ENCODE measurements around the gene HRAS. TPM values are rescaled to one million over a fixed set of nuclear protein-coding genes. Genes with fewer than 3 reads are reported as not detected.

HRAS gene
- total RNA-seq, 1 donor from 2014 or later, result 57.0 TPM

DNA sequence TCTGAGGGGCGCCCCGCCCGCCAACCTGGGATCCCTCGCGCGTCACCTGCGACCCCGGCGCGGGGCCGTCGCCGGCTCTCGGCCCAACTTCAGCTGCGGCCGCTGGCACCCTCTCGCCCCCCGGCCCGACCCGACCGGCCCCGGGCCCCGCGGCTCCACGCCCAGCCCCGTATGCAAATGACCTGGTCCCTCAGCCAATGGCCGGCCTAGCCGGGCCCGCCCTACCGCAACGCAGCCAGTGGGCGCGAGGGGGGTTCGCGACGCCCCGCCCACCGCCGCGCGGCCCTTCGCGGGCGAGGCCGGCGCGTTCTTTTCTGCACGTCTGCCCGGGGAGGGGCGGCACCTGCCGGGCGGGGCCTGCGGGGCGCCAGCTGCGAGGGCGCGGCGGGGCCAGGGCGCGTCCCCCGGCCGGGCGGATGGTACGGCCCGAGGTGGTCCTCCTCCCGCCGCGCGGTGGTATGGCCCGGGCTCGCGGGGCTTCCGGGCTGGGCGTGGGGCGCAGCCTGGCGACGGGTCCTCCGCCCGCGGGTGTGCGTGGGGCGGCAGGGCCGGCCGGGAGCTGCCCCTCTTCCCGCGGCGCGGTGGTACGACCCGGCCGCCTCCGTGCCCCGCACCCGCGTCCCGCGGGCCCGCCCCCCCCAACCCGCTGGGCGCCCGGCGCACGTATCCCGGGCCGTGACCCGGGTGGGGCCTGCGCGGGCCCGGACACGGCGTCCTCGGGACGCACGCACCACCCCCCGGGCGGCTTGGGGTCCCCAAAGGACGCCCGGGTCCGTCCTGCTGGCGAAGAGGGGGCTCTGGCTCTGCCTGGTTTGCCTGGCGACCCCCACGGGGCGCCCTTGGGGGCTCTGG is 33.2 kb upstream of the HRAS start:
- intact Hi-C loops (cut with micrococcal nuclease), result loop anchor here (1.0 to 5.0 kb wide), 4 partner anchors 8 to 361 kb away; partner anchors contain the start of genes BET1L, DEAF1, LMNTD2 and PHRF1

DNA sequence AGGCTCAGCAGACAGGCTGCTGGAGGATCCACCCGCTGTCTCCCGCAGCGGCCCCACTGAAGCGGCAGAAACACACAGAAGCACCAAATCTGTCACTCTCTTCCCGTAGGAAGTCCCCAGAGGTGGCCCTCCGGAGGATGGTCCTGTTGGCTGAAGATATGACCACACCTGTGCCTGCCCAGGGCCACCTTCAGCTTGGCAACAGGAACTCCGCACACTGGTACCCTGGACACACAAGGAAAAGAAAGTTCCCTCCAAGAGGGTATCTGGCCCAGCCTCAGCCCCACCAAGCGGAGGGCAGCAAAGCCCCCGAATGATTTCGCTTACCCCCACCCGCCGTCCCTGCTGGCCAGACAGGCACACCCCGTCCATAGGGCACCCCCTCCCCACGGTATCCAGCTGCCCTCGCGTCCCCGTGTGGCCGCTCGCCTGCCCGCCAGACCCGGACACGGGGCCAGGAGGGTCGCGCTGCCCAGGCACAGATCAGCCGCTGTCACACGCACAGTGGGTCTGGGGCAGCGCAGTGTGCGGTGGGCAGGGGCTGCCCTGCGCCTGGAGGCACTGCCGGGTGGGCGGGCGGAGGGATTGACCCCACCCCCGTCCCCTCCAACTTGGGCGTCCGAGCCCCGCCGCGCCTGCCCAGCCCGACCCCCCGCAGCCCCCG is 32.4 kb upstream of the HRAS start:
- intact Hi-C loops (cut with micrococcal nuclease), result loop anchor here (1.0 to 5.0 kb wide), 4 partner anchors 7 to 360 kb away; partner anchors contain the start of genes BET1L, DEAF1, LMNTD2 and PHRF1

DNA sequence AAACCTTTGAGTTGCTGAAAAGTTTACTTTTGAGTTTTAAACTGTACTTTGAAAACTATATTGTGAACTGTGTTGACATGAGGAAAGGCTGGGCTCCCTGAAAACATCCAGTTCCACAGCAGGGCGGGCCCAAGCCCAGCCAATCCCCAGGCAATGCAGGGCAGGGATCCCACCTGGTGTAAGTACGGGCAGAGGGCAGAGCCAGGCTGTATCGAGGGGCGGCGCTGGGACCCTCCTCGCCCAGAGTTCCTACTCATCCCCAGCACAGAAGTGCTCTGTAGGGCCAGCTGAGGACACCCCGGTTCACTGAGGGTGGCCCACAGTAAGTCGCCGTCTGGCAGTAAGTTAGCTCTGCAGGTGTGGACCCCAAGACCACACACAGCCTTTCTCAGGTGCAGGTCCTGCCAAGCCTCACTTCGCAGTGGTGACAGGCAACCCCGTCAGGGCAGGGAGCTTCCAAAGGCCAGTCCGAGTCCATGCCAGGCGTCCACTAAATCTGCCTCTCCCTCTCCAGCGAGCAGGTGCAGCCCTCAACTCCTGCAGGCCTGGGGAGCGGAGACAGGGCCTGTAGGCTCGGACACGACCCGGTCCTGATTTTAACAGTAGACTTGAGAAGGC is 31.7 kb upstream of the HRAS start:
- intact Hi-C loops (cut with micrococcal nuclease), result loop anchor here (5.0 kb wide), 1 partner anchor 360 kb away; the partner anchor contains the start of genes BET1L and RIC8A

DNA sequence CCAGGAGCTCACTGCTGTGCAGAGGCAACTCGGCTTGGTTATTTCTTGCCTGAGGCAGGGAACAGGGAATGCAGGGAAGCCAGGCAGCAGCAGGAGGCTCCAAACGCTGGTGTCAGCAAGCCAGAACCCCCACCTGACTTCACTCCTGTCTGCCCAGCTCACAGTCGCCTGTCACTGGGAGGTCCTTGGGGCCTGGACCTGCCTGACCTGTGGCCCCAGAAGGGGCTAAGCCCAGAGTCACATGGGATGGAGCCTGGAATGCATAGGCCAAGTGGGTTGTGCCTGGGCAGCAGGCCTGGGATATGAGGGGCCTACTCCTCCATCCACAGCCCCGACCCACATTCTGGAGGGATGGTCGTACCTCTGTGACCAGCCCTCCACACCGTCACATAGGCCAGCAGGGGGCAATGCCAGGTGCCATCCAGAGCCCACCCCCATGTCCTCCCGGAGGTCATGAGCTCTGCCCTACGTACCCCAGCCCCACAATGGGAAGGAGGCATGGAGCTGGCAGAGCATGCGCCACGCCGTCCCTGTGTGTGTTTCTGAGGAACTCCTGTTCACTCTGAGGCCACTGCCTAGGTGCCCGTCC is 30.6 kb upstream of the HRAS start:
- intact Hi-C loops (cut with micrococcal nuclease), result loop anchor here (5.0 kb wide), 1 partner anchor 359 kb away; the partner anchor contains the start of genes BET1L and RIC8A

DNA sequence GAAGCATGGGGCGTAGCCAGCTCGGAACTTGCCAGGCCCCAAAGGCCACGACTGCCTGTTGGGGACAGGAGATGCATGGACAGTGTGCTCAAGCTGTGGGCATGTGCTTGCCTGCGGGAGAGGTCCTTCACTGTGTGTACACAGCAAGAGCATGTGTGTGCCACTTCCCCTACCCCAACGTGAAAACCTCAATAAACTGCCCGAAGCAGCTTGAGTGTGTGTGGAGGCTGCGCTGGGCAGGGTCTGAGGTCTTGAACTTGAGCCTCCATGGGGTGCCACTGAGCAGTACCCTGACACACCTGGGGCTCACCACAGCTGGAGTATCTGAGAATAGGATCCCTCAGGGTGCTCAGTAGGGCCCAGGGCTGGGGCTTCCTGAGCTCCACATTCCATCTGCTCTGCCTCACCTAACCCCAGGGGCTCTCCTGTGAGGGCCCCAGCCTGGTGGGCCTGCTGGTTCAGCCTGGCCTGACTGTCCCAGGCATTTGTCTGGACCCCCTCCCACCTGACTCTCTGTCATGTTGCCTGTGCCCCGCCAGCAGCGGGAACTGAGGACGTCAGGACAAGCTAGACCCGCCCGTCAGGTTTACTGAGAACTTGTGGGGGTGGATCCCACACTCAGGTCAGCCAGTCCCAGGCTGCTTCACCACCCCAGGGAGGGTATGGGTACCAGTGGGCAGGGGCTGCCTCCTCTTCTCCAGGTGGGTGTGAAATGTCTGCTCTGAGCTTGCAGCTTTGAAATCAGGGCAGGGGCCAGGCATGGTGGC is 28.6 kb upstream of the HRAS start:
- intact Hi-C loops (cut with micrococcal nuclease), result no loop called here

DNA sequence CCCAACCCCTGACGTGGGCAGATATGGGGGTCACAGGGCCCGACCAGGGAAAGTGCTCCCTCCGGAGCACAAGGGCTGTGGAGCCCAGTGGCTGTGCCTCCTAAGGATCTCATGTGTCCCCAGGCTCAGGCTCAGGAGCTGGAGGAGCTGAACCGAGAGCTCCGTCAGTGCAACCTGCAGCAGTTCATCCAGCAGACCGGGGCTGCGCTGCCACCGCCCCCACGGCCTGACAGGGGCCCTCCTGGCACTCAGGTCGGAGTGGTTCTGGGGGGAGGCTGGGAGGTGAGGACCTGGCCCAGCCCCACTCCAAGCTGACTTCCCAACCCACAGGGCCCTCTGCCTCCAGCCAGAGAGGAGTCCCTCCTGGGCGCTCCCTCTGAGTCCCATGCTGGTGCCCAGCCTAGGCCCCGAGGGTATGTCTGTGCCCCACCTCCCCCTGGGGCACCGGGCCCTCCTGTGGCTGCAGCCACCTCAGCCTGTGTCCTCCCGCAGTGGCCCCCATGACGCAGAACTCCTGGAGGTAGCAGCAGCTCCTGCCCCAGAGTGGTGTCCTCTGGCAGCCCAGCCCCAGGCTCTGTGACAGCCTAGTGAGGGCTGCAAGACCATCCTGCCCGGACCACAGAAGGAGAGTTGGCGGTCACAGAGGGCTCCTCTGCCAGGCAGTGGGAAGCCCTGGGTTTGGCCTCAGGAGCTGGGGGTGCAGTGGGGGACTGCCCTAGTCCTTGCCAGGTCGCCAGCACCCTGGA is 27.9 kb upstream of the HRAS start:
- intact Hi-C loops (cut with micrococcal nuclease), result no loop called here

DNA sequence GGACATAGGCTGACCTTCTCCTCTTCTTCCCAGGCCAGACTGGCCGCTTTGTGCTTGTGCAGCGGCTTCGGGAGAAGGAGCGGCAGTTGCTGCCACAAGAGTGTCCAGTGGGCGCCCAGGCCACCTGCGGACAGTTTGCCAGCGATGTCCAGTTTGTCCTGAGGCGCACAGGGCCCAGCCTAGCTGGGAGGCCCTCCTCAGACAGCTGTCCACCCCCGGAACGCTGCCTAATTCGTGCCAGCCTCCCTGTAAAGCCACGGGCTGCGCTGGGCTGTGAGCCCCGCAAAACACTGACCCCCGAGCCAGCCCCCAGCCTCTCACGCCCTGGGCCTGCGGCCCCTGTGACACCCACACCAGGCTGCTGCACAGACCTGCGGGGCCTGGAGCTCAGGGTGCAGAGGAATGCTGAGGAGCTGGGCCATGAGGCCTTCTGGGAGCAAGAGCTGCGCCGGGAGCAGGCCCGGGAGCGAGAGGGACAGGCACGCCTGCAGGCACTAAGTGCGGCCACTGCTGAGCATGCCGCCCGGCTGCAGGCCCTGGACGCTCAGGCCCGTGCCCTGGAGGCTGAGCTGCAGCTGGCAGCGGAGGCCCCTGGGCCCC is 26.8 kb upstream of the HRAS start:
- intact Hi-C loops (cut with micrococcal nuclease), result no loop called here

DNA sequence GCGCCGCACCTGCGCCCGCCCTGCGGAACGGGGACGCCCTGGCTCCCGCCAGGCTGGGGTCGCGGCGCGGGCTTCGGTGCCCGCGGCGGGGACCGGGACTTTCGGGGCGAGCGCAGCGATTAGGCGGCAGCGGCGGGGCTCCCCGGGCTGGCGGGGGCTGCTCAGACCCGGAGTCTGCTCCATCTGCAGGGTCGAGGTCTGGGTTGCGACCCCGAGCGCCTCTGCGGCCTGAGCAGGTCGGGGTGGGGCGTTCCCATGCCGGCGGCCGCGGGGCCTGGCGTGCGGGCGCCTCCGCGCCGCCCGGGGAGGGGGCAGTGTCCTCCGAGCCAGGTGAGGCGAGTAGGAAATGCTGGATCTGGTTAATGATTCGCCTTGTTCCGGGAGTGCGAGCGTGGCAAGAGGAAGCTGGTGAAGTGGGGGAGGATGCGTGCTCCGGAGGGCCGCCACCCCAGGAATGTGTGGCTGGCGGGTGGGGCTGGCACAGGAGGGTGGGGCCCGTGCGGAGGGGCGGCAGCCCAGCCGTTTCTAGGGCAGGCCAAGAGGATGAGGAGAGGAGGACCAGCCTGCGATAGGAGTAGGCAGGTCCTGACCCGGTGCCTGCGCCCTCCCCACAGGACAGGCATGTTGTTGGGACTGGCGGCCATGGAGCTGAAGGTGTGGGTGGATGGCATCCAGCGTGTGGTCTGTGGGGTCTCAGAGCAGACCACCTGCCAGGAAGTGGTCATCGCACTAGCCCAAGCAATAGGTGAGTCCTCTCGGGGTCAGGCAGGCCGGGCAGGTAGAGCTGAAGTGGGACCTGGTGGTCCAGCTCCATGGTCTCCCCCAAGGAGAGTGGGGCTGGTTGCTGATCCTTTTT is 26.0 kb upstream of the HRAS start:
- intact Hi-C loops (cut with micrococcal nuclease), result loop anchor here (2.0 kb wide), 2 partner anchors 13 to 27 kb away; no protein-coding TSS in a partner anchor

DNA sequence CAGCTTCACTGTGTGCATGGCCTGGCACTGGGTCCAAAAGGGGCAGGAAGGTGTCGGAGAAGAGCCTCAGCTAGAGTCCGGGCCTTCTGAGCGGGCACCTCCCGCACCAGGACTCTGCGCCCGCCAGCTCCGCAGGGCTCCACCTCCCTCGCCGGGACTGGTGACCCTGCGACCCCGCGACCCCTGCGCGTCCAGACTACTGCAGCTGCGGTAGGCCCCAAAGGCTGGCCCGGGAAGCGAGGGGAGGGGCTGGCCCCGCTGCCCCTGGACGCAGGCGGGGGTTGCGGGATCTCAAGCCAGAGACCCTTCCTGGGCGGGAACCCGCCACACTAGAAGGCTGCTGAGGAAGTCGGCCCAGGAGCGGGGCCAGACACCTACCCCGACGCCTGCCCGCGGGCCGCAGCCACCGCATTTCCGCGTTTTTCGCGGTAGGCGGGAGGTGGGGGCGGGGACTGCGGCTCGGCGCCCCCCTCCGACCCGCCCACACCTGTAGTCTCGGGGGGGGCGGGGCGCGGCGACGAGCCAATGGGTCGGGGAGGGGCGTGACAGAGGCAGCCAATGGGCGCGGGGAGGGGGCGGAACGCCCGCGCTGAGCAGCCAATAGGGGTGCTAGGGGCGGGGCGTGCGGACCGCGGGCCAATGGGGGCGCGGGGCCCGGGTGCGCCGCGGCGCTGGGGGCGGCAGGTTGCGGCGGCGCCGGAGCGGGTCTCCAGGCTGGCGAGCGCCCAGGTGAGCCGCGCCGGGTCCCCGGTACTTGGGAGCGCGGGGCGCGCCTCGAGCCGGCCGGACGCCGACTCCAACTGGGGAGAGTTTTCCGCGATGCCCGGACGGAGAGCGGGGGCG is 25.1 kb upstream of the HRAS start, which contains the start of the genes LMNTD2 and RASSF7:
TSS of gene LMNTD2 (minus strand) at position 434 of the 843 bp plus-strand sequence. CDS start at position 412, 22 bp downstream.
TSS of gene RASSF7 (plus strand) at position 666 of the 843 bp plus-strand sequence. CDS start 799 bp downstream, outside the sequence.
- intact Hi-C loops (cut with micrococcal nuclease), result loop anchor here (1.0 to 2.0 kb wide), 8 partner anchors 8 to 324 kb away; partner anchors contain the start of genes HRAS, PSMD13, SIRT3 and TALDO1

DNA sequence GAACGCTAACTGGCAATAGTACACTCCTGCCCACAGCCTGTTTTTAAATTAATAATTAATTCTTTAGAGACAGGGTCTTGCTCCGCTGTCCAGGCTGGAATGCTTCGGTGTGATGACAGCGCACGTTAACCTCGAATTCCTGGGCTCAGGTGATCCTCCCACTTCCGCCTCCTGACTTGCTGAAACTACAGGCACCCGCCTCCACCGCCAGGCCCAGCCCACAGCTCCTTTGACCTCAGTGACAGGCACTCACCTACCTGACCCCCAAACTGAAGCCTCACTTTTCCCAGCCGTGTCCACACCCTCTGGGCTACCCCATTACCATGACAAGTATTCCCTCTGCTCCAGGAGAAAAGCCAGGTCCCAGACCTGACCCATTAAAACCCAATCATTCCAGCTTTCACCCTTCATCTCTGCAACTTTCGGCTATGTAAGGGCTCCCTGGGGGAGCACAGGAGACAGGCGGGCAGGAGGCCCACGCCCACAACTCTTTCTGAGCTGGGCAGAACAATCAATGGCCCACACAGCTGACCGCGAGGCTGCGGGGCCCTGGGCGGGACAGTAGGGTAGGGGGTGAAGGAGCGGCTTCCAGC is 24.4 kb upstream of the HRAS start:
- intact Hi-C loops (cut with micrococcal nuclease), result loop anchor here (1.0 to 2.0 kb wide), 8 partner anchors 8 to 324 kb away; partner anchors contain the start of genes HRAS, PSMD13, SIRT3 and TALDO1

DNA sequence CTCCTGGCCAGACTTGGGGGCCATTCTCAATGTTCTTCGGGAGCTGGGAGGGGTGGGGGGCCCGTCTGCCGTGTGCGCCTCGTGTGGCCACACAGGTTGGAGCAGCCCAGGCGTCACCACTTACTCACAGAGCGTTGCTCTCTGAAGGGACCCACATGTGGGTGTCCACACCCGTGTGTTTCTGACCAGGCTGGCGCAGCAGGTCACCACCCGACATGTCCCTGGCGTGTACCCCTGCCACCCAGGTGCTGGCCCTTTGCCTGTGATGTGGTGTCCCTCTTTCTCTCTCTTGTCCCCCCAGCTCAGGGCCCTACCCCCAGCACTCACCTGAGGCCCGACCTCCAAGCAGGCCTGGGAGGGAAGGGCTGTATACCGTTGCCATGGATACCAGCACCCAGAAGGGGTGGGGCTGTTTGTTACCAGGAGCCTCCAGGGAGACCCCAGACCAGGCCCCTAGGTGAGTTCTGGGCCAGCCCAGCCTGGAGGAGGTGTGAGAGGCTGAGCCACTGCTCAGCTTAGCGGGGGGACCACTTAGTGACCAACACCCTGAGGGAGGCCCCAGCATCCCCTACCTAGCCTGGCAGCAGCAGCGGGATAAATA is 23.7 kb upstream of the HRAS start:
- intact Hi-C loops (cut with micrococcal nuclease), result no loop called here

DNA sequence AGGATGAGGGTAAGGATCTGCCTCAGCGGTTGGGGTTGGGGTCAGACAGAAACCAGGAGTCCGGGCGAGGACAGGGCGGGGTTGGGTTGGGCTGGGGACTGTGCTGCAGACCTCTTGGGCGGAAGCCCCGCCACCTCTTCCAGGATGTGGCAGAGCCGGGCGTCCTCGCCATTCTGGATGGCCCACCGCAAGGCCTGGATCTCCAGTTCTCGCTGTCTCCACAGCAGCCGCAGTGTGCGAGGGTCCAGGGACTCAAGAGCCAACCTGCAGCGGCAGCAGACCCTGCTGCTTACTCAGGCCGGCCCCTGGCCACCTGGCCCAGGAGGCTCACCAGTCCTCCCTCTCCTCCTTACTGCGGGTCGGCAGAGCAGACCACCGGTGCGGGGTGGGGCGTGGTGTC is 23.1 kb upstream of the HRAS start:
- intact Hi-C loops (cut with micrococcal nuclease), result no loop called here

DNA sequence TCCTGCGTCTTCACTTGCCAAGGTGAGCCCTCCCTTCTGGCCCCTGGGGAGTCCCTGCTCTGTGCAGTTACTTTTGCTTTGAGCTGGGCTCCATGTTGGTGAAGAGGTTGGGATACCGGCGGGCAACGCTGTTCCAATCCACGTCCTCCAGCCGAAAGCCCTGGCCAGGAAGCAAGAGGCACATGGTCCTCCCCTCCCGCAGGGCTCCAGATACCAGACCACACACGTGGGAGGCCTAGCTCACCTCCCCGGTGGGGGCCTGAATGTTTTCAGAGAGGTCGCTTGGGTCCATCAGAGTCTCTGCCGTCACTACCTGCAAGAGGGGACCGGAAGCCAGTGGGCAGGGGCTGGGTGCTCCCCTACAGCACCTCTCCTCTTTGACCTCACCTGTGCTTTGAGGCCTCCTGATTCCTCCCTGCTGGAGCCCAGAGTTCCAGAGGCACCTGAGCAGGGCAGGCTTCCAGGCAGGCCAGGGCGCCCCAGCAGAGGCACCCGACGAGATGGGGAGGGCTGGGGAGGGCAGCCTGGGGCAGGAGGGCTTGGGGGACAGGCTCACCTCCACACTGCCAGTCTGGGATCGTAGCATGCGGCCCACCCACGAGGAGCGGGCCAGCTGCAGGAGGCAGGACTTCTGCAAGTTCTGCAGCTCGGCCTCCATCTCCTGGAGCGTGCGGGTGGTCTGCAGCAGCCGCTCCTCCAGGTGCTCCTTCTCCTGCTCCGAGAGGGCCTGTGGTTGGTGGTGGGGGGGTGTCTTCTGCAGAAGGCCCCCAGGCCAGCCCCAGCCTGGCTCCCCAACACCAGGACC is 22.2 kb upstream of the HRAS start:
- intact Hi-C loops (cut with micrococcal nuclease), result no loop called here

DNA sequence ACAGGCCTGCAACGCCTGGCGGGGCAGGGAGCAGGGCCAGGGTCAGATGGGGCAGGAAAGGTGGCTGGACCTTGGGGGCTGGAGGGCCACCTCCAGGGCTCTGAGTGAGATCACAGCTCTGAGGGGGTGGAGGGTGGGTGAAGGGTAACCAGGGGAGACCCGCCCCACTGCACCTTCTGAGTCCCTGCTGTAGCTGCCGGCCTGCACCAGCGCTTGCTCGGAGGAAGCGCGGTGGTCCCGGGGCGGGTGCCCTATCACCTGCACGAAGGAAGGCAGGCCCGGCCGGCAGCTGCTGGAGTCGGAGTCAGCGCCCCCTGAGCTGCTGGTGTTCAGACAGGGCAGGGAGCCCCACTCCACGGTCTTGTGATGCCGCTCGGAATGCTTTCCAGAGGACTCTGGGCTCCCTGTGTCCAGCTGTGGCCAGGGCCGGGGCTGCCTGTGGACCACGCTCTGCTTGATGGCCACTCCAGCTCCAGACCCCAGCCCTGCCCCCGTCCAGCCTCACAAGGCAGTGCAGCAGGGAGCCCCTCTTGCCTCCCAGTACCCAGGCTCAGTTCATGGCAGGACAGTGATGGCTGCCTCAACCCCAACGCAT is 21.4 kb upstream of the HRAS start:
- intact Hi-C loops (cut with micrococcal nuclease), result no loop called here
